GM13977 (cell line): Measurements from ENCODE around the gene KCNJ12.
"Not testable (repeated sequence)": the region's sequence is repeated elsewhere in the genome, so short reads cannot be mapped to it uniquely, and the experiment has no call there.

Experiments used
- DNase-seq: peaks from one replicate; pipeline ENCODE4 v3.0.0; 2012; ENCODE audit warnings: low spot score
- CTCF ChIP-seq: IDR thresholded peaks from 2 replicates; pipeline ENCODE4 v1.5.1; 2012; ENCODE audit warnings: mild to moderate bottlenecking, control low read depth; ENCODE audit not compliant: insufficient read depth; ENCODE audit errors: extremely low read depth, missing control alignments
- in situ Hi-C: fragments of 300-500 bp; cut with MboI; formaldehyde crosslinking; loops from one replicate; pipeline ENCODE4 v1.12.0; 2022; ENCODE audit warnings: low sequenced_read_pairs, low pct_unique_long_range_greater_than_20kb, mixed read lengths, inconsistent platforms; ENCODE audit not compliant: unreplicated experiment

Gene KCNJ12

DNA sequence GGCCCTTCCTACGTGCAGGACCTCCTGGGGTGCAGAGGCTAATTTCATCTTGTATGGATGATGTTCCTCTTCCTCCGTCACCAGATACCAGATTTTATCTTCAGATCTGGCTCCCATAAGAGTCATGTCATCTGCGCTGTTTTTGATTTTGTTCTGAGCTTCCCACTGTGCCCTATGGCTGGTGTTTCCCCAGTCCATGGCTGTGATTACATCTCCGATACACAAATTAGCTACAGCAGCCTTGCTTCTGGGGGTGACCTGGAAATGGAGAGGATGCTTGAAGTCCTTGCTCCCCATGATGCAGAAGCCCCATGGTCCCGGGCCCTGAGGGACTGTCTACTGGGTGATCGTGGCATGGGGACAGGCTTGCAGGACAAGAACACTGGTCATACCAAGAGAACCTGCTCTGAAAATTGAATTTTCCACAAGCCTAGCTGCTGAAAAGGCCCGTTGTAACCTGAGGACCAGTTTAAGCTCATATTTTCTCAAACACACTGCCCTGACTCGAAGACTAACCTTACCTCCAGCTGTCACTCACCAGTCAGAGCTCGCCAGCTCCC lies 69.0 kb downstream of the KCNJ12 start:
- TF ChIP-seq CTCF = no peak
- in situ Hi-C loops = no loop called here
- DNase-seq = no peak

- in situ Hi-C loops, DNase-seq: not testable (repeated sequence)
Measured at GRCh38 chr17:21447552-21447951, 71.4 kb downstream of the KCNJ12 start.

- in situ Hi-C loops, DNase-seq: not testable (repeated sequence)
Measured at GRCh38 chr17:21449891-21450290, 73.7 kb downstream of the KCNJ12 start.

- DNase-seq = no peak
- in situ Hi-C loops = no loop called here
- no peak for TF ChIP-seq CTCF
Measured at GRCh38 chr17:21451975-21452374, 75.8 kb downstream of the KCNJ12 start.

- in situ Hi-C loops = no loop called here
- no peak for DNase-seq
- TF ChIP-seq CTCF = peak; percentile 39
Measured at GRCh38 chr17:21452377-21453143, 76.4 kb downstream of the KCNJ12 start.

- no peak for DNase-seq
- in situ Hi-C loops = no loop called here
- no peak for TF ChIP-seq CTCF
Measured at GRCh38 chr17:21453144-21453898, 77.2 kb downstream of the KCNJ12 start.

DNA sequence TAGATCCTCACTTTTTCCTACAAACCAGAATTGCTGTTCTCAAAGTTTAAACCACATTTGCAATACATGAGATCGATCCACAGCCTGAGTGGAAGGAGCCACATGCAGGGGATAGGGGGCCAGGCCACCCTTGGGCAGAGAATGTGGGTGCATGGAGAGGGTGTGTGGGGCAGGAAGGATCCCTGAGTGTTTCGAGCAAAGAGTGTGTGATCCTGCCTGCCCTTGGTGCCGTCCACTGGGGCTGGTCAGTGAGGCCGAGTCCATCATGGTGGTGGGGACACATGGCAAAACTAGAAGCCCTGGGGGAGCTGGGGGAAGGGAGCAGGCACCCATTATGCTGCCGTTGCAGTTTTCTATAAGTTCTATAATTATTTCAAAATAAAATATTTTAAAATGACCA lies 77.8 kb downstream of the KCNJ12 start:
- DNase-seq, in situ Hi-C loops: not testable (repeated sequence)

GRCh38 chr17:21454441-21454840 lies 78.3 kb downstream of the KCNJ12 start:
- no peak for DNase-seq
- TF ChIP-seq CTCF = no peak
- in situ Hi-C loops = no loop called here
